LNCAP (cell line): ENCODE data around the gene C19orf25.

Experiments used
- CTCF ChIP-seq: fragments of 450-650 bp; IDR thresholded peaks from 2 replicates; pipeline ENCODE4 v1.5.1; 2017; ENCODE audit warnings: mild to moderate bottlenecking

The C19orf25 gene

GRCh38 chr19:1474011-1474764, 4.8 kb downstream of the C19orf25 start:
- TF ChIP-seq CTCF: no peak

- TF ChIP-seq CTCF: no peak
Measured at GRCh38 chr19:1473085-1473851, 5.7 kb downstream of the C19orf25 start.

- TF ChIP-seq CTCF: no peak
Measured at GRCh38 chr19:1472231-1473084, 6.6 kb downstream of the C19orf25 start.

GRCh38 chr19:1471515-1472160, 7.4 kb downstream of the C19orf25 start:
- TF ChIP-seq CTCF: no peak; the same call in 1 of the 2 replicates

GRCh38 chr19:1471010-1471514, 8.0 kb downstream of the C19orf25 start:
- no peak for TF ChIP-seq CTCF

GRCh38 chr19:1470305-1471009, 8.6 kb downstream of the C19orf25 start:
- no peak for TF ChIP-seq CTCF

GRCh38 chr19:1470055-1470304, 9.0 kb downstream of the C19orf25 start:
- no peak for TF ChIP-seq CTCF
